NCI-H1436 (cell line): Measurements from ENCODE around the gene ZNF407.
A peak's percentile ranks its signal among the peaks of the same experiment; 100 is the strongest.

Source experiments
- DNase-seq: peaks from one replicate; lab custom pipeline; 2025; lab: John Stamatoyannopoulos, UW

The ZNF407 gene

DNA sequence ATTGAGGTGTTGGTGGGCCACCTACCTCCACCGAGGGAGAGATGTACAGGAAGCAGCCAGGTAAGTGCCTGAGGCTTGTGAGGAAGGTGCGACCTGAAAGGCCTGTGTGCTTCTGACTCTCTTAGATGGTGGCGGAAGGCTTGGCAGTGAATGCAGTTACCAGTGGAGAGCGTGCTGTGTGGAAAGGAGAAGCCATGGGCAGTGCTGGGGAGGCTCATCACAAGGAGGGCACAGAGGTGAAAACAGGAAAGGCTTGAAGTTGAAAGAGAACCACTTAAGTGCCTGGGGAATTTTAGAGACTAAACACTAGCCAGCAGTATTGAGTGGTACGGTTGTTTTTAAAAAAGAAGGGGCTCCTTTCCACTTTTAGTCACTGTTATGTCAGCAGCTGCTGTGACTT, 130.9 kb downstream of the ZNF407 start:
- no peak for DNase-seq

DNA sequence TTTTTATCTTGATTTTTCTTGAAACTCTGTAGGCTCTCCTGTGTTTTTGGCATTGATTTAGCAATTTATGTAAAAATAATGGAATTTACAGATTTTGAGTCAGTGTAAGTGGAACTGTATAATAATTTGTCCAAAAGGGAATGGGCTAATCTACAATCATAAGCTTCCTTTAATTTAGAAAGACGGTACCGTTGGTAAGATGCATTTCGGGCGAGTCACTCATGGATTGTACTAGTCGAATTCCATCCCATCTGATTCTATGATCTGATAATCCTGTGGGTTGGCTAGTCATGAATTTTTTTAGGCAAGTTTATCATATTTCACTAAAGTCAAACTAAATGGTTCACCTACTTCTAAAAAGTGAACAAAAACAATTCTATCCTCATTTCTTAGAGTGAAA, 133.4 kb downstream of the ZNF407 start:
- DNase-seq = no peak

DNA sequence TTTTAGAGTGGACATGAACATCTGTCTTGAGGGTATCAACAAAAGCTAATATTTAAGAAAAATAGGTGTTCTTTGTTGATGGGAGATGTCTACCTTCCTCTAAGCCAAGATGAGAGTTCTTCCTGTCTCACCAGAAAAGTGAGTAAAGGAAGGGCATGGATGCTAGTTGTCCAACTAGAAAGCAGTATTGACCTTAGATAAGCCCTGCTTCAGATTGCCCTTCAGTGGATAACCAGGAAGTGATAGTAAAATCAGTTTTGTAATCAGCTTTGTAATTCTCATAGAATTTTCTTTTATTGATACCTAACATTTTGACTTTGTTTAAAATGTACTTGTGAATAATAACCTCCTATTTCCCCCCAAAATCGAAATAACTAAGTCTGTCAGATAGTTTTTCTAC, 134.7 kb downstream of the ZNF407 start:
- DNase-seq = no peak

DNA sequence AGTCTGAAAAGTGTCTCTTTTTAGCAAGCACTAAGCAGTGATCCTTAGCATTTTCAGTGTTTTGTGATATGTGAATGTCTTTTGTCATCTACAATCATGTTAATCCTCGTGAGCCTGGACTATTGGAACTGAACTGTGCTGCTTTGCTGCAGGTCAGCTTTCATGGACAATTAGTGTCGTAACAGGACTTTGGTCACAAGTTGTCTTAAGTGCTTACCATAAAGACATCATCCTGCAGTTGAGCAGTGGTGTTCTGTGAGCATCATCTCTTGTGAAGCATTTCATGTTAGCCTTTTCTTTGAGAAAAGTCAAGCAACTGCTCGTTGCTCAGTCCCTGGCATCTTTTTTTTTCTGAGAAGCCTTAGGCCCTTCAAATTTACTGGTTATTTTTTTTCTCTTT, 135.9 kb downstream of the ZNF407 start:
- DNase-seq = no peak

DNA sequence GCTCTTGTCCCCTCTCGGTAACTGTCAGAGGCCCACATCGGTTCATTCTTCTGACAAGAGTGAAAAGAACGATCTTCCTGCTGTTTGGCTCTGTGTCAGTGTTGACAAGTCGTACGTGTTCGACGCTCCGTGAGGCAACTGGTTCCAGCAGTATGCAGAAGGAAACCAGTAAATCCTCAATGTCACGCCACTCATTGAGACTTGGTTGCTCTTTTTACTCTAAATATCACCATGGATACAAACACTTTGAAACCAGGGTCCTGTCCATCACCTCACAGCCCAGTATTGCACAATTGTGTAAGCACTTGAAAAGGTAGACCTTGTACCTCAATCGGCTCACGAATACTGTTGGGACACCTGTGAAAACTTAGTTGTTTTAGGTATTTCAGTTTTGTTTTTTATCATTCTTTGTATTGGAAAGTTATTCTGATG, 136.4 kb downstream of the ZNF407 start:
- no peak for DNase-seq

DNA sequence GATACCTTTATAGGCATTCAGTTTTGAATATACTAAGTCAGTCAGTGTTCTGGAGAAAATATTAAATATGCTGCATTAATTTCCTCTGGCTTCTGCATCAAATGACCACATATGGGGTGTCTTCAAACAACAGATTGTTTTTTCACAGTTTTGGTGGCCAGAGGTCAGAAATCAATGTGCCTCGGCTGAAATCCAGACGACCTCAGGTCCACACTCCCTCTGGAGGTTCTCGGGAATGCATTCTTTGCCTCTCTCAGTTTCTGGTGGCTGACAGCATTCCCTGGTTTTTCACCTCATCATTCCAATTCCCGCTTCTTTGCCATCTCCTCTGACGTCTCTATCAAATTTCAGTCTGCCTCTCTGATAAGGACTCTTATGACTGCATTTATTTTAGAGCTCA, 142.3 kb downstream of the ZNF407 start:
- DNase-seq = no peak

DNA sequence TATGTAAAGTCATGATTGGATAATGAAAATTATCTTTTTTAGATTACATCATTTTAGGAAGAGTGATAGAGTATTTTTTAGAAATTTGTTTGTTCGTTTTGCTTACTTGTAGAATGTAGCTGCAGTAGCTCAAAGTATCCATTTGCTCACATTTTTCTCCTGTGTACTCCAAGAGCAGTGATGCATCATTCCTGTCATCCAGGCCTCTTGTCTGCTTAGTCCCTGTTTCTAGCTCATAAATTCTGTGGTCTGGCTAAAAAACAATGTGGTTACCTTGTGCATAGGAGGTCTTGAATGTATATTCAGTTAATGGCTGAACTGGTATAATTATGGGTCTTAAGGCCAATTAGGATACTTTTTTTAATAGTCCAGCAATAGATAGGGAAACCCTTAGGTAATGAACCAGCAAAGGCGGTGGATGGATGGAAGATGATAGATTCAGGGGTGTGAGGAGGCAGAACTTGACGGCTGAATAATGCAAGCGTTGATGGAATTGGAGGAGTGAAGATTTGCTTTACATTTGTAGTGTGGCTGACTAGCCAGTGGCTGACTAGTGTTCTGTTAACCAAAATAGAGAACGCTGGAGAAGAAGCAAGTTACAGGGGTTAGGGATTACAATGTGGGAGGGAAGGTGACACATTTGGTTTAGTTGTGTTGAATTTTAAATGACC, 145.0 kb downstream of the ZNF407 start:
- DNase-seq = no peak

DNA sequence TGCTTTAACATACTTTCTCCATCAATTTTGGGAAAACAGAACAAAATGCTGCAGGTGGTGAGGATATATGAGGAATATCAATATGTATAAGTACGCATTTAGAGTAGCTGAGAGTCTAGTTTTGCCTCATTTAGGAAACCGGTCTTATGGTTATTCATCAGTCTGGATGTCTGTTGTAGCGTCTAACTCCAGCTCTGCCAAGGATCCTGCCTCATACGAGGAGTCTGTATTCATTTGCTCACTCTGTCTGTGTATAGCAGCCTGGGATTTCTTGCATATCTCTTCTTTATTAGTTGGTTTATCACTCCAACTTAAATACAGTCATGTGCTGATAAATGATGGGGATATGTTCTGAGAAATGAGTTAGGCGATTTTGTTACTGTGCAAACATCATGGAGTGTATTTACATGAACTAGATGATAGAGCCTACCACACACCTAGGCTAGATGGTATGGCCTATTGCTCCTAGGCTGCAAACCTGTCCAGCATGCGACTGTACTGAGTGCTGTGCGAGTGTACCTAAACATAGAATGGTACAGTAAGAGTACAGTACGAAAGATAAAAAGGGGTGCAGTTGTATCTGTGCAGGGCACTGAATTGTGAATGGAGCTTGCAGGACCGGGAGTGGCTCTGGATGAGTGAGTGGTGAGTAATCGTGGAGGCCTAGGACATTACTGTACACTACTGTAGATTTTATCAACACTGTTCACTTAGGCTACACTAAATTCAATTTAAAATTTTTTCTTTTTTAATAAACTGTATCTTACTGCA, 148.1 kb downstream of the ZNF407 start:
- DNase-seq = no peak

DNA sequence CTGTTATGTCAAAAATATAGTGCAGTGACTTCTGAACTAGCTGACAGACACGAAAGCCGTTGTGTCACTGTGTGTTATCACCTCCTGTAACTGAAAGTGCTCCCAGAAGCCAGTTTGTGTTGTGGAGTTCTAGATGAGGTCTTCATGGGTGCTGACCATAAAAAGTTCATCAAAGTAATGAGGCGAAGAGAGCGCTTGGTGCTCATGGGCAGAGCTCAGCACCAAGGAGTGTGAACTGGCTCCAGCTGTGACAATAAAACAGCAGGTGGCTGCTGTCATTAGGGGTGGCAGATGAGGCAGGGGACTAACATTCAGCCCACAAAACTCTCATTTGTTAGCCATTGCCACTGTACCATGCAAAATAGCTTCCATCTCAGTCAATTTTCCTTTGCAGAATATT, 151.1 kb downstream of the ZNF407 start:
- DNase-seq = no peak

DNA sequence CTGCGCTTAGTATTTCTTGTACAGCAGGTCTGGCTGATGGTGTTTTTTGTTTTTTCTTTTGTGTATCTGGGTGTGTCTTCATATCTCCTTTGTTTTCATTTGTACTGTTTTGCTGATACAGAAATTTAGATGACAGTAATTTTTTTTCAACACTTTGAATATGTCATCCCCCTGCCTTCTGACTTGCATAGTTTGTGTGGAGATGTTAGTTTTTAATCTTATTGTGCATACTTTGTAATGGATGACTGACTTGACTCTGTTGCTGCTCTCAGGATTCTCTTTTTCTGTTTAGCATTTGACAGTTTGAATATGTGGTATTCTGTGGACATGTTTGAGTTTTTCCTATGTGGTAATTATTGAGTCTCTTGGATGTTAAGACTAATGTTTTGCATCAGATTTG, 161.3 kb downstream of the ZNF407 start:
- no peak for DNase-seq

DNA sequence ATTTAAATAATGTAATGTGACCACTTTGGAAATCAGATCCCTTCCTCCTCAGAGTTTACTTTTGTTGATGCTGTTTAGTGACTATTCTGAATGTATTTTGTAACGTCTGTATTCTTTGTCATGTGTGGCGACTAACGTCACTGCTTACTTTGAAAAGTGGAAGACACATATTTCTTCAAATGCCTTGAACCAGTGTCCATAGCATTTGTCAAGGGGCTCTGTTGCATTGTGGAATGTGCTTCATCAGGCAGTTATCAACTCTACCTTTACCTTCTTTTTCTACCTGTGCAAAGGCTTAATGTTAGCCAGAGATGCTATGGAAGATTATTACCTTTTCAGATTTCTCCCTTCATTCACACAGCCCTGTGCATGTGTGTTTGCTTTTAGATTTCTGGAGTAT, 162.4 kb downstream of the ZNF407 start:
- no peak for DNase-seq

DNA sequence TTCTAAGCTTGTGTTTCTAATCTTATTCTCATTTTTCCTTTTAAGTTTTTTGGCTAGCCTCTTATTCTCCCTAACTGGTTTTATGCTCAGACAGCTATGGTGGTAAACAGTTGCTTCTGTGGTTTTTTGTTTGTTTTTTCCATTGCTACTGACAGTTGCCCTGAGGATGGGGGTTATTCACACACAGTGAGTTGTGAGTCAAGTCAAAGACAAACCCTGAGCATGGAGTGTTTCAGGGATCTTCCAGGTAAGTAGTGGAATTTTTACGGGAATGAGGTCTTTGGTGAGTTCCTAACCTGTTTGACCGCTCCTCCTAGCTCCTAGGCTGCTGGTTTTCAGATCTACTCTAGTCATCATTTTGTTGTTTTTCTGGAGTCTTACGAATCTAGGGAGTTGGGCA, 162.8 kb downstream of the ZNF407 start:
- no peak for DNase-seq

DNA sequence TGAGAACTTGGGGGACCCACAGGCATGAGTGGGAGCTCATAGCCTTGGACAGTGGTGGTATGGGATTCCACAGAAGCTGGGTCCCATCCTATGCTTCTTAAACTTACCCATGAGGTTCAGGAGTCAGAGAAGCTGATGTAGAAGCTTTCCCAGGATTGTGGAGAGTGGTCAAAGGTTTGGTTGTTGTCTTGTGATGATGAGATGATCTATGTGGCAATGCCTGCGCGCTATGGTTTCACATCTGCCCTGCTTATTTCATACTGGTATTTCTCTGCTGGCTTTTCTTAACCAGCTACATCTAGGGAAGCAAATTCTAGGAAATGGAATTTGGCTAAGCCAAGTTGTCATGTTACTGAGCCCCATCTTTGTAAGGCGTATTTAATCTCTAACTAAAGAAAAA, 168.6 kb downstream of the ZNF407 start:
- DNase-seq = no peak

DNA sequence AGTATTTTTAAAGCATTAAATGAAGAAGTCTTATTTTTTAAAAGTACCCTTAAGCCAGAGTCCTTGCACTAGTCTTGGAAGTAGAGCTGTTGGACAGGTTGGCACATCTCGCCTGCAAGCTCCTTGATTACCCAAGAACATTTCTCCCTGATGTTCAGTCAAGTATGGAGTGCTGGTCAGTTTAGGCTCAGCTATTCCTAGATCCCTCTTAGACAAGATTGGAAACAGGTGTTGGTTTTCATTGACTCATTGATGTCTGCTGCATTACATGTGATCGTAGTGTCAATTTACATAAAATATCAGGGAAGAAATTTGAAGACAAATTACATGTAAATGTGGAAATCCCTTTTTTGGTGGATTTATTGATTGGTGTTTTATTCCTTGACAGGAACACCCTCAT, 170.4 kb downstream of the ZNF407 start:
- no peak for DNase-seq

DNA sequence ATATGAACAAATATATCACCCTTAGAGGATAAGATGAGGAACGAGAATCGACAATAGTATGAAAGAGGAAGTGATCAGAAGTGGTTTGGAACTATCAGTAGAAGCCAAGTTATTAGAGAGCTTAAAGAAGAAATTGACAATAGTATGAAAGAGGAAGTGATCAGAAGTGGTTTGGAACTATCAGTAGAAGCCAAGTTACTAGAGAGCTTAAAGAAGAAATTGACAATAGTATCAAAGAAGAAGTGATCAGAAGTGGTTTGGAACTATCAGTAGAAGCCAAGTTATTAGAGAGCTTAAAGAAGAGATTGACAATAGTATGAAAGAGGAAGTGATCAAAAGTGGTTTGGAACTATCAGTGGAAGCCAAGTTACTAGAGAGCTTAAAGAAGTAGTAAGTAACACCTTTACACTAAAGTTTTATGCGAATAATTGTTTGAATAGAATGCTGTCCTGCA, 175.5 kb downstream of the ZNF407 start:
- DNase-seq = no peak

DNA sequence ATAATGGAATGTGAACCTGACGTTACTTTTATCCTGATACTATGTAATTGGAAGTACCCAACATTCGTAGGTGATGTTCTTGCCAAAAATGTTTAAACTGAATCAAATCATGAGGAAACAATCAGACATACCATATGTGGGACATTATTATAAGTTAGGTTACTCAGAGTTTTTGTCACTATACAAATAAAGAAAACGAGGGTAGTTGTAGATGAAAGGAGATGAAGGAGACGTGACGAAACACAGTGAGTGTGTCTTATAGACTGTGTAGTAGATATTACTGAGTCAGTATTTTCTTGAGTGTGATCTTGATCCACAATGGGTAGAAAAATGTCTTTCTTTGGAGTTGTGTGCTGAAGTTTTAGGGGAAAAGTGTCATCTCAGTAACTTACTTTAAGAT, 176.8 kb downstream of the ZNF407 start:
- DNase-seq = no peak

DNA sequence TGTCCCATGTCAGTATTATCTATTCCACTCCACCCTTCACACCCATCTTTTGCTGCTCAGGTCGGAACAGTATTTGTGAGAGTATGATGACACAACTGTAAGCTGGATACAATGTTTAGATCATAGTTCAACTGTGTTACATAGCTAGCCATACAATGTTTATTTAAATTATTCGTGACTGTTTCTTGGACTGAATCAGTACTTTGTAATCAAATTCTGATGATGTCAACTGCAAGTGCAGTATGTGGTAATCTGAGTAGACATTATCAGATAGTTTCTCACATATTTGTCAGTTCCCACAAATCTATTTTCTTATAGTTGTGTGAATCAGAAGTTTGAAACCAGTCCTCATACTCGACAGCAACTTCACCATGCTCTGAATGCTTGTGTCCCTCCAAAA, 177.6 kb downstream of the ZNF407 start:
- DNase-seq = no peak

DNA sequence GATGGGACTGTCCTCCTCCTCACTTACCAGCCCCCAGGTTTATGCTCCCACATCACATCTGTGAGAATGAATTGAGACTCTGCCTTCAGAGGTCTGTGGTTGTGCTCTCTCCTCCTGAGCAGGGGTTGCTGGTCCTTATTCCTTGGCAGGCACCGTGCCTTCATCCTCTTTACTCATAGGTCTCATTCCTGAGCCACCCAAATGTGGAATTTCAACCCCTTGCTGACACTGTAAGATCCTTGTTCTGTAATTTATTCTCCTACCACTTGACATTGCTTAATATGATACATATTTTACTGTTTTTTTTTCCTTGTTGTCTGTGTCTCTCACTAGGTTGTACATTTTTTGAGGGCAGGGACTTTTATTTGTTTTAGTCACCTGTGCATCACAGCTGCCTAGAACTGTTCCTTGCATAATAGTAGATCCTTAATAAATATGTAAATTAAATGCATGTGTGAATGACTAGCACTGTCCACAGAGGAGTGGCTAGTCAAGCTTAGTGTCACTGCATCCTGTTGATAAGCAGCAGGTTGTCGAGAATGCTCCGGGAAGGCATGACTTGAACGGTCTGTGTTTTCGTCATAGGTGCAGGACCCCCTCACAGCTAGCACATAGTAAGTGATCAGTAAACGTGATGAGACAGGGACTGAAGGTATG, 180.6 kb downstream of the ZNF407 start:
- no peak for DNase-seq

DNA sequence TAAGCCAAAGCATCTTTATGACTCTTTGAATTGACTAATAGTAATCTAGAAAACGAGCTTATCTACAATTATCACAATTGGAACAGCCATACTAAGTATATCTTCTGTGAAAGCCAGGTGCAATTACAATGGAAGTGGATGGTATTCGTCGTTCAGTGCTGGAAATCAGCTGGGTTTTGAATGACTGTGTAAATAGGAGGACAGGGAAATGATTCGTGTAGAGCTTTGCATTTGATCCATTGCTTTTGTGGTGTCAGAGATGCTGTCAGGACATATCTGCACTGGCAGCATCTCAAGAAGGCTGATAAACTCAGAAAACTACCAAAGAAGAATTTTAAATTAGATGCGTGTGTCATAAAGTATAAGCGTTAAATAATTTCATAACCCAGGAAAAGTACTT, 187.1 kb downstream of the ZNF407 start:
- peak; percentile 85 for DNase-seq

DNA sequence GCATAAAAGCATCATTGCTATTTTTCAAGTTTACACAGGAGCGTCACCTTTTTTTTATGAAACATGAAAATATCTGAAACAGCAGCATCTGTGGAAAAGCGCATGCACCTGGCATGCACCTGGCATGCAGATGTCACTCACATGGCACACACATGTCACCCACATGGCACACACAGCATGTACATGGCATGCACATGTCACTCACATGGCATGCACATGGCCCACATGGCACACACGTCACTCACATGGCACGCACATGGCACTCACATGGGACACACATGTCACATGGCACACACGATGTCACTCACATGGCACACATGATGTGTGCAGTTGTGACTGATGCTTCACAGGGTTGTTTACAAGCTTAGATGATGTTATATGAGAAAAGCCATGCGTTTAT, 188.0 kb downstream of the ZNF407 start:
- DNase-seq = no peak

DNA sequence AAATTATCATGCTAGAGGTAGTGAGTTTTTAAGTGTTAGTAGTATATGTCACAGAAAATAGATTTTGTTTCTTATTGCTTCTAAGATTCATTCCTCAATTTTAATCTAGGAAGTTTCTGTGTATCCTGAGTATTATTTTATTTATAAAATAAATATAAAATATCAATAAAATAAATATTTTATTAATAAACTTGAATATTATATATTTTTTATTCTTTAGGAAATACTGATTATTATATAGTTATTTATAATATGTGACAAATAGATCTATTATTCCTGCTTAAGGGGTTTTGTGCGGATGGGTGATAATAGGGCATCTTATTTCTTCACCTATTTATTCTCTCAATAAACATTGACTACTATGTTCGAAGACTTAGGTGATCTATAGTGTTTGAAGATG, 191.0 kb downstream of the ZNF407 start:
- no peak for DNase-seq

DNA sequence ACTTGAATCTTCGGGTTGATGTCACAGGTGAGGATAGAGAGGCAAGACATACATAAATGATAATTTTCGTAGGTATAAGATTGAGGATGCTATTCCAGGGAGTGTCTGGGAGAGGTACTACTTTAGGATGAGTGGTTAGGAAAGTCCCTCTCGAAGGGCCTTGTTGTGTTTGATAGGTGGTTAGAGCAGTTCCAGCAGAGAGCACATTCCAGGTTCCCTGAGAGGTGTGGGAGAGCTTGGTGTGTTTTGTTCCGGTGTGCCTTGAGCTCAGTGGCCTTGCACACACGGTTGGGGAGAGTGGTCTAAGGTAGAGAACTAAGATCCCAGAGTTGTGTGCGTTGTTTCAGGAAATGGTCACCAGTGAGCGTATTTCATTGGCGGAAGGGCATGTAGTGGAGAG, 191.4 kb downstream of the ZNF407 start:
- DNase-seq = no peak

DNA sequence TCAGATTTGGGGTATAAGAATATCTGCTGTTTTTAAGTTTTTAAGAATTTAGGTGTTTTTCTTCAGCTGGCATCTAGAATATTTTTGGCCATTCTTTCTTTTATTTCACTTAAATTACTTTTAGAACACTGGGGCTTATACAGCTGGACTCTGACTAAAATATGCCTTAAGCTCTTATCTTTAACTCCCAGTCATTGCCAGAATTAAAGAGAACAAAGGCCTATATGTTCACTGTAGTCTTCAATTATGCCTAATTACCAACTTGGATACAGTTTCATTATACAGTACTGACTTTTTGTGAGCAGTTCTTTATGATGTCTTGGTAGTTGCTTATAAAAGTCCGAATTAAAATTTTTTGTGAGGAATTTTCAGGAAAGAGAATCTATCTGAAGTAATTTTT, 192.8 kb downstream of the ZNF407 start:
- no peak for DNase-seq
